ENCODE results near the gene FAM240A. TPM values are rescaled to one million over a fixed set of nuclear protein-coding genes. Genes with fewer than 3 reads are reported as not detected.

The FAM240A gene
- total and polyA plus RNA-seq, 10 of the 15 experiments (the other 5 are each of a cell fraction or from before 2014, with no cell fraction given) = not detected

- no peak overlapping the region for H3K4me3 ChIP-seq
- no TSS peak for BruUV-seq (replicated peaks)
- no peak overlapping the region for H2AFZ ChIP-seq (ENCODE audit: control insufficient read depth, low read depth, low read length)
- H3K27ac ChIP-seq (ENCODE audit: control insufficient read depth, insufficient read depth) = no peak overlapping the region
- no peaks in the 10 kb centered on the region for H3K9me3 ChIP-seq (replicated peaks; ENCODE audit: control insufficient read depth, insufficient read depth, low read length)
- no peak for DNase-seq (ENCODE audit: low read depth, low spot score)
- H3K9ac ChIP-seq (ENCODE audit: control insufficient read depth, insufficient read depth, low read length) = no peak overlapping the region
- ChIA-PET POLR2A (no interaction called here), SMC1A (ENCODE audit: uncharacterized antibody, unreplicated experiment) (no interaction called here), CTCF (interaction anchor here (1.0 kb wide), 1 partner anchor 15 kb away, joined by 3 read pairs; no protein-coding TSS in a partner anchor), RAD21 (ENCODE audit: unreplicated experiment) (no interaction called here)
- H3K36me3 ChIP-seq (ENCODE audit: control insufficient read depth in 2 of 2, insufficient read depth in 2 of 2, low read length in 1 of 2) = no peaks in the 10 kb centered on the region
- H3K79me2 ChIP-seq (ENCODE audit: control insufficient read depth, insufficient read depth, low read length) = no peaks in the 10 kb centered on the region
- H3K4me2 ChIP-seq (ENCODE audit: control insufficient read depth, insufficient read depth) = no peak overlapping the region
- FAIRE-seq = no peak
- no peak for ATAC-seq
- intact Hi-C loops (cut with micrococcal nuclease; ENCODE audit: unreplicated experiment) = no loop called here
- WGBS (ENCODE audit: insufficient coverage, insufficient replicate concordance, low lambda C conversion rate, missing lambda C conversion rate) = 68% methylated on average over 8 of the region's 8 CpGs
- H3K4me1 ChIP-seq (ENCODE audit: control insufficient read depth, insufficient read depth, low read length) = no peaks in the 10 kb centered on the region
- peaks cover 2 to 5% of the 10 kb centered on the region in 2 experiments; a peak in 3 of 4 replicates for H3K27me3 ChIP-seq (replicated peaks in 1 of 2; ENCODE audit: control insufficient read depth in 2 of 2, insufficient read depth in 2 of 2, low read length in 1 of 2)
- TF ChIP-seq MTA2 (IDR thresholded peaks at IDR 0.05; ENCODE audit: low read depth) = no peak
- TF ChIP-seq MAX (IDR thresholded peaks at IDR 0.05; ENCODE audit: low read depth, low read length) = no peak
- no peak for TF ChIP-seq SPI1 (IDR thresholded peaks at IDR 0.05; ENCODE audit: borderline replicate concordance, insufficient read depth, low read depth, low read length)
- in situ Hi-C loops (cut with MboI) = no loop called here
- H4K20me1 ChIP-seq (ENCODE audit: control insufficient read depth, insufficient read depth) = no peaks in the 10 kb centered on the region; the same call in 1 of the 2 replicates
Observed at GRCh38 chr3:46659285-46659684, 47.0 kb downstream of the FAM240A start.

GRCh38 chr3:46660003-46660402 lies 47.7 kb downstream of the FAM240A start:
- no peaks in the 10 kb centered on the region for H3K36me3 ChIP-seq (ENCODE audit: control insufficient read depth in 2 of 2, insufficient read depth in 2 of 2, low read length in 1 of 2)
- no peak overlapping the region for H3K4me2 ChIP-seq (ENCODE audit: control insufficient read depth, insufficient read depth)
- in situ Hi-C loops (cut with MboI) = no loop called here
- ChIA-PET SMC1A (ENCODE audit: uncharacterized antibody, unreplicated experiment) (no interaction called here), RAD21 (ENCODE audit: unreplicated experiment) (no interaction called here), POLR2A (no interaction called here), CTCF (interaction anchor here (0.7 to 1.0 kb wide), 2 partner anchors 11 to 15 kb away, joined by 3 read pairs; no protein-coding TSS in a partner anchor)
- no peaks in the 10 kb centered on the region for H3K9me3 ChIP-seq (replicated peaks; ENCODE audit: control insufficient read depth, insufficient read depth, low read length)
- H3K9ac ChIP-seq (ENCODE audit: control insufficient read depth, insufficient read depth, low read length) = no peak overlapping the region
- no peak for ATAC-seq
- no peaks in the 10 kb centered on the region for H3K4me1 ChIP-seq (ENCODE audit: control insufficient read depth, insufficient read depth, low read length)
- peaks cover 2 to 5% of the 10 kb centered on the region in 2 experiments; a peak in 3 of 4 replicates for H3K27me3 ChIP-seq (replicated peaks in 1 of 2; ENCODE audit: control insufficient read depth in 2 of 2, insufficient read depth in 2 of 2, low read length in 1 of 2)
- no peak overlapping the region for H2AFZ ChIP-seq (ENCODE audit: control insufficient read depth, low read depth, low read length)
- 36% methylated on average over 6 of the region's 6 CpGs for WGBS (ENCODE audit: insufficient coverage, insufficient replicate concordance, low lambda C conversion rate, missing lambda C conversion rate)
- intact Hi-C loops (cut with micrococcal nuclease; ENCODE audit: unreplicated experiment) = no loop called here
- no peak overlapping the region for H3K27ac ChIP-seq (ENCODE audit: control insufficient read depth, insufficient read depth)
- no TSS peak for BruUV-seq (replicated peaks)
- DNase-seq (ENCODE audit: low read depth, low spot score) = no peak
- no peaks in the 10 kb centered on the region for H3K79me2 ChIP-seq (ENCODE audit: control insufficient read depth, insufficient read depth, low read length)
- TF ChIP-seq ZBTB33 (IDR thresholded peaks at IDR 0.05) (no peak), ZBTB11 (CRISPR knock-in tag; IDR thresholded peaks at IDR 0.05) (no peak), LARP7 (IDR thresholded peaks at IDR 0.05) (no peak)
- FAIRE-seq = no peak
- H3K4me3 ChIP-seq = no peak overlapping the region
- H4K20me1 ChIP-seq (ENCODE audit: control insufficient read depth, insufficient read depth) = no peaks in the 10 kb centered on the region; the same call in 1 of the 2 replicates

All from GM12878 (cell line).